Neural cell (in vitro differentiated cells): Measurements from ENCODE around the gene INPP5A. TPM values are rescaled to one million over a fixed set of nuclear protein-coding genes. Genes with fewer than 3 reads are reported as not detected.

ENCODE experiments used
- H2AFZ ChIP-seq: fragments of 200-600, 300-800 bp; sonication (generic), shearing (Covaris generic); 2 replicates; pipeline ENCODE4 v1.6.0; 2014; ENCODE audit warnings: low read depth, mild to moderate bottlenecking, antibody characterized with exemption, low read length, moderate library complexity
- H3F3A ChIP-seq: fragments of 200-600 bp; shearing (Covaris generic); 2 replicates; pipeline ENCODE4 v1.6.1; 2016; ENCODE audit warnings: mild to moderate bottlenecking, moderate library complexity, mixed read lengths, antibody characterized with exemption, low read length; ENCODE audit not compliant: insufficient read depth, poor library complexity, severe bottlenecking
- H3K27ac ChIP-seq: fragments of 200-600, 300-800 bp; sonication (generic), shearing (Covaris generic); 2 replicates; pipeline ENCODE4 v1.5.1; 2014; ENCODE audit warnings: mild to moderate bottlenecking, low read length, moderate library complexity
- H3K27me3 ChIP-seq: fragments of 300-800, 200-600 bp; sonication (generic), shearing (Covaris generic); 2 replicates; pipeline ENCODE4 v1.6.0; 2014; ENCODE audit warnings: mild to moderate bottlenecking, low read depth, low read length, moderate library complexity; ENCODE audit not compliant: insufficient read depth
- H3K36me3 ChIP-seq: fragments of 300-800, 200-600 bp; sonication (generic), shearing (Covaris generic); 2 replicates; pipeline ENCODE4 v1.5.1; 2014; ENCODE audit warnings: mild to moderate bottlenecking, antibody characterized with exemption, low read length, moderate library complexity; ENCODE audit not compliant: insufficient read depth
- H3K4me2 ChIP-seq: fragments of 300-800, 200-600 bp; sonication (generic), shearing (Covaris generic); 2 replicates; pipeline ENCODE4 v1.6.0; 2014; ENCODE audit warnings: mild to moderate bottlenecking, low read length
- H3K4me3 ChIP-seq: fragments of 300-800, 200-600 bp; sonication (generic), shearing (Covaris generic); 2 replicates; pipeline ENCODE4 v1.5.1; 2014; ENCODE audit warnings: mild to moderate bottlenecking, low read length, moderate library complexity
- H3K79me2 ChIP-seq: fragments of 200-600 bp; shearing (Covaris generic); replicated peaks from 2 replicates; pipeline ENCODE4 v1.6.0; 2014; ENCODE audit warnings: mild to moderate bottlenecking, low read length, moderate library complexity; ENCODE audit not compliant: insufficient read depth
- H3K9ac ChIP-seq: fragments of 300-800, 200-600 bp; sonication (generic), shearing (Covaris generic); 2 replicates; pipeline ENCODE4 v1.6.1; 2016; ENCODE audit warnings: mild to moderate bottlenecking, low read length, mixed read lengths
- H3K9me2 ChIP-seq: fragments of 200-600 bp; shearing (Covaris generic); 2 replicates; pipeline ENCODE4 v1.6.1; 2016; ENCODE audit warnings: mild to moderate bottlenecking, low read length, mixed read lengths; ENCODE audit not compliant: insufficient read depth
- H3K9me3 ChIP-seq: fragments of 200-600, 300-800 bp; sonication (generic), shearing (Covaris generic); 2 replicates; pipeline ENCODE4 v1.6.1; 2016; ENCODE audit warnings: mild to moderate bottlenecking, mixed run types, low read length, moderate library complexity, mixed read lengths
- H4K20me1 ChIP-seq: fragments of 200-600 bp; shearing (Covaris generic); 2 replicates; pipeline ENCODE4 v1.6.1; 2016; ENCODE audit warnings: mild to moderate bottlenecking, mixed run types; ENCODE audit not compliant: insufficient read depth
- CTCF ChIP-seq: fragments of 450-650 bp; IDR thresholded peaks from 2 replicates; pipeline ENCODE4 v1.5.1; 2014; ENCODE audit warnings: antibody characterized with exemption, mild to moderate bottlenecking, moderate library complexity; ENCODE audit not compliant: poor library complexity, severe bottlenecking
- EP300 ChIP-seq: fragments of 450-650 bp; conservative IDR thresholded peaks from 2 replicates; pipeline ENCODE4 v1.6.1; 2014; ENCODE audit warnings: antibody characterized with exemption, mild to moderate bottlenecking, moderate library complexity; ENCODE audit not compliant: poor library complexity, severe bottlenecking
- EZH2 ChIP-seq: fragments of 200-600, 300-800 bp; shearing (Covaris generic), sonication (generic); IDR thresholded peaks from 2 replicates; pipeline ENCODE4 v1.6.1; 2014; ENCODE audit warnings: antibody characterized with exemption, low read length, borderline replicate concordance, mild to moderate bottlenecking; ENCODE audit not compliant: insufficient read depth, poor library complexity, severe bottlenecking
- MXI1 ChIP-seq: fragments of 450-650 bp; conservative IDR thresholded peaks from 2 replicates; pipeline ENCODE4 v1.6.1; 2014; ENCODE audit warnings: antibody characterized with exemption, mild to moderate bottlenecking; ENCODE audit not compliant: poor library complexity, severe bottlenecking
- POLR2AphosphoS5 ChIP-seq: IDR thresholded peaks from 2 replicates; pipeline ENCODE4 v1.6.1; 2012
- RAD21 ChIP-seq: fragments of 450-650 bp; conservative IDR thresholded peaks from 2 replicates; pipeline ENCODE4 v1.6.1; 2014; ENCODE audit warnings: antibody characterized with exemption, mild to moderate bottlenecking, moderate library complexity
- REST ChIP-seq: IDR thresholded peaks from 2 replicates; pipeline ENCODE4 v1.6.1; 2012; ENCODE audit warnings: borderline replicate concordance
- SMC3 ChIP-seq: fragments of 450-650 bp; conservative IDR thresholded peaks from 2 replicates; pipeline ENCODE4 v1.6.1; 2014; ENCODE audit warnings: antibody characterized with exemption, mild to moderate bottlenecking, moderate library complexity; ENCODE audit not compliant: poor library complexity
- TAF1 ChIP-seq: IDR thresholded peaks from 2 replicates; pipeline ENCODE4 v1.6.1; 2012; ENCODE audit warnings: low read depth
- polyA plus RNA-seq: library from polyadenylated mRNA; depleted of rRNA; stranded (reverse); fragments of >200 nt; gene quantifications from 2 replicates; pipeline ENCODE4 v1.2.3, GENCODE V29; 2014

The INPP5A gene
- polyA plus RNA-seq, 1 donor from 2014 or later, result 48.8 TPM

GRCh38 chr10:132585732-132586722, 48.4 kb downstream of the INPP5A start:
- H3F3A ChIP-seq, result no peaks in the 10 kb centered on the region
- no peaks in the 10 kb centered on the region for H3K9me2 ChIP-seq
- no peak for TF ChIP-seq MXI1
- no peak for TF ChIP-seq EP300
- TF ChIP-seq RAD21, result no peak
- H3K9me3 ChIP-seq, result no peaks in the 10 kb centered on the region
- no peak overlapping the region for H3K4me2 ChIP-seq
- H3K27me3 ChIP-seq, result no peaks in the 10 kb centered on the region
- peaks cover 2% of the 10 kb centered on the region for H3K79me2 ChIP-seq
- no peak overlapping the region for H3K9ac ChIP-seq
- H3K4me3 ChIP-seq, result no peak overlapping the region
- H4K20me1 ChIP-seq, result no peaks in the 10 kb centered on the region
- no peak overlapping the region for H3K27ac ChIP-seq
- H2AFZ ChIP-seq, result no peak overlapping the region
- H3K36me3 ChIP-seq, result no peaks in the 10 kb centered on the region

- no peak for TF ChIP-seq EZH2
- no peak for TF ChIP-seq REST
- TF ChIP-seq MXI1, result no peak
- TF ChIP-seq RAD21, result no peak
- no peak for TF ChIP-seq SMC3
- TF ChIP-seq POLR2AphosphoS5, result no peak
- no peak for TF ChIP-seq TAF1
- no peak for TF ChIP-seq CTCF
- TF ChIP-seq EP300, result no peak
- peaks cover 2% of the 10 kb centered on the region for H3K79me2 ChIP-seq
Observed at GRCh38 chr10:132586739-132587138, 49.2 kb downstream of the INPP5A start.

More at GRCh38 chr10:132586739-132587138, 49.2 kb downstream of the INPP5A start:
- H3K9me3 ChIP-seq, result no peaks in the 10 kb centered on the region
- no peak overlapping the region for H3K9ac ChIP-seq
- H2AFZ ChIP-seq, result no peak overlapping the region
- no peaks in the 10 kb centered on the region for H3K27me3 ChIP-seq
- H3K27ac ChIP-seq, result no peak overlapping the region
- no peaks in the 10 kb centered on the region for H3K9me2 ChIP-seq
- H3K36me3 ChIP-seq, result no peaks in the 10 kb centered on the region
- H3K4me3 ChIP-seq, result no peak overlapping the region
- H4K20me1 ChIP-seq, result no peaks in the 10 kb centered on the region
- no peak overlapping the region for H3K4me2 ChIP-seq
- H3F3A ChIP-seq, result no peaks in the 10 kb centered on the region
